ENCODE results near the gene USP40. TPM values are rescaled to one million over a fixed set of nuclear protein-coding genes. Genes with fewer than 3 reads are reported as not detected.

USP40 gene
- total and polyA plus RNA-seq, 2 of the 8 experiments (the other 6 are each of a cell fraction or from before 2014, with no cell fraction given), result 12.0 to 15.7 TPM

DNA sequence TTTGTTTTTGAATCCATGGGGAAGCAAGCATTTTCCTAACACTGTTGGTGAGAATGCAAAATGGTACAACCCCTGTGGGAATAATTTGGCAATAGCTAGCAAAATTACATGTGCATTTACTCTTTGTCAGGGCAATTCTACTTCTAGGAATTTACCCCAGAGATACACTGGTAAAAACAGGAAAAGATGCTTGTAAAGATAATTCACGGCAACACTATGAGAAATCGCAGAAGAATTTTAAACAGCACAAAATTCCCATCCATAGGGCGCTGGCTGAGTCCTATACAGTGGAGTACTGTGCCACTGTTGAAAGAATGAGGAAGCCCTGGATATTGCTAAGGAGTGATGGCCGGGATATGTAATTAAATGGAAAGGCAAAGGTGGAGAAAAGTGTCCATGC is 136.5 kb downstream of the USP40 start:
- no peak overlapping the region for H4K5ac ChIP-seq (ENCODE audit: insufficient read length, low read depth, low read length)
- H3K14ac ChIP-seq (ENCODE audit: insufficient read length), result no peak overlapping the region
- H3K79me2 ChIP-seq (ENCODE audit: control insufficient read depth in 1 of 2, insufficient read depth in 2 of 2, low read length in 2 of 2), result no peaks in the 10 kb centered on the region
- H4K91ac ChIP-seq (replicated peaks; ENCODE audit: insufficient read length, low read length), result no peak overlapping the region
- no peak overlapping the region for H2AK5ac ChIP-seq (ENCODE audit: low read depth, low read length)
- H2BK12ac ChIP-seq (ENCODE audit: low read depth, low read length), result no peak overlapping the region
- peaks cover 0 to 2% of the 10 kb centered on the region in 2 experiments for H4K20me1 ChIP-seq (replicated peaks in 1 of 2; ENCODE audit: control insufficient read depth in 1 of 2, insufficient read depth in 2 of 2, low read length in 2 of 2)
- H3K9me3 ChIP-seq (ENCODE audit: insufficient read depth in 2 of 2, low read depth in 1 of 2, low read length in 1 of 2), result peaks cover 0 to 2% of the 10 kb centered on the region in 2 experiments; a peak in 3 of 4 replicates
- H3K9ac ChIP-seq (replicated peaks in 1 of 4; ENCODE audit: extremely low read depth in 1 of 4, low read depth in 3 of 4, low read length in 3 of 4), result no peak overlapping the region
- no peak overlapping the region for H3K23ac ChIP-seq (ENCODE audit: insufficient read length)
- H3K4me3 ChIP-seq (ENCODE audit: extremely low read depth in 1 of 4, insufficient read depth in 2 of 4, low read depth in 3 of 4, low read length in 4 of 4), result no peak overlapping the region
- no peaks in the 10 kb centered on the region; the same call in 1 of the 2 replicates for H3K23me2 ChIP-seq (ENCODE audit: low read depth, low read length)
- no peak overlapping the region for H3K4ac ChIP-seq (replicated peaks; ENCODE audit: insufficient read length, low read depth, low read length)
- DNase-seq (ENCODE audit: low read depth in 1 of 2, low spot score in 2 of 2), result no peak
- H2BK15ac ChIP-seq (ENCODE audit: low read length), result no peak overlapping the region
- no peak overlapping the region for H2BK5ac ChIP-seq (ENCODE audit: low read depth, low read length)
- no peak overlapping the region for H3K27ac ChIP-seq (ENCODE audit: low read depth, low read length)
- no peak for FAIRE-seq
- H3K4me2 ChIP-seq (ENCODE audit: insufficient read depth in 1 of 2, low read depth in 2 of 2, low read length in 2 of 2), result no peak overlapping the region
- ChIA-PET POLR2A (ENCODE audit: partially characterized antibody) (no interaction called here), CTCF (ENCODE audit: partially characterized antibody) (interaction anchor here (1.3 kb wide), 1 partner anchor 18 kb away, joined by 5 read pairs; no protein-coding TSS in a partner anchor)
- peaks cover 4% of the 10 kb centered on the region for H3K79me1 ChIP-seq (ENCODE audit: low read depth, low read length)
- no peak overlapping the region for H2AFZ ChIP-seq (ENCODE audit: low read length)
- H3K18ac ChIP-seq (ENCODE audit: extremely low read depth, low read length), result no peak overlapping the region
- no peaks in the 10 kb centered on the region for H3K27me3 ChIP-seq (replicated peaks in 1 of 4; ENCODE audit: control insufficient read depth in 3 of 4, extremely low read depth in 1 of 4, insufficient read depth in 3 of 4, low read length in 3 of 4)
- H4K8ac ChIP-seq (ENCODE audit: extremely low read depth, insufficient read depth, low read length), result no peak overlapping the region
- no peak overlapping the region for H3K56ac ChIP-seq (replicated peaks; ENCODE audit: insufficient read length, low read depth, low read length)
- 0 out of 8 replicates have a peak, but pooled peaks cover 0 to 2% (median 0%) of the 10 kb centered on the region in 4 experiments for H3K36me3 ChIP-seq (ENCODE audit: control insufficient read depth in 2 of 4, insufficient read depth in 4 of 4, low read length in 3 of 4)
- no peak overlapping the region for H2BK20ac ChIP-seq (ENCODE audit: low read length)
- no peaks in the 10 kb centered on the region for H3K4me1 ChIP-seq (replicated peaks in 1 of 4; ENCODE audit: control insufficient read depth in 3 of 4, insufficient read depth in 4 of 4, low read length in 3 of 4)
- H2BK120ac ChIP-seq (replicated peaks; ENCODE audit: low read depth, low read length), result no peak overlapping the region
- WGBS, 2 experiments (ENCODE audit: extremely low coverage in 1 of 2, insufficient coverage in 1 of 2, insufficient read length in 1 of 2, insufficient replicate concordance in 2 of 2, low coverage in 1 of 2, low lambda C conversion rate in 2 of 2, missing lambda C conversion rate in 1 of 2), result 91% methylated on average over 4 of the region's 4 CpGs; no CpG with 5 or more reads in 1 of the 2 experiments
- TF ChIP-seq BACH1 (IDR thresholded peaks at IDR 0.05; ENCODE audit: low read length) (no peak), TEAD4 (IDR thresholded peaks at IDR 0.05; ENCODE audit: low read depth, low read length) (no peak), EP300 (IDR thresholded peaks at IDR 0.05; ENCODE audit: borderline replicate concordance in 1 of 2, low read depth in 2 of 2, low read length in 2 of 2) (no peak), CBX8 (IDR thresholded peaks at IDR 0.05; ENCODE audit: borderline replicate concordance, low read depth, low read length) (no peak), KDM1A (IDR thresholded peaks at IDR 0.05; ENCODE audit: borderline replicate concordance, low read length) (no peak), TAF1 (IDR thresholded peaks at IDR 0.05; ENCODE audit: low read depth, low read length) (no peak), ZNF274 (IDR thresholded peaks at IDR 0.05; ENCODE audit: borderline replicate concordance, extremely low read depth, low read length) (no peak), CBX5 (IDR thresholded peaks at IDR 0.05; ENCODE audit: low read depth, low read length) (no peak), RBBP5 (IDR thresholded peaks at IDR 0.05; ENCODE audit: borderline replicate concordance, low read depth, low read length) (no peak), FOSL1 (IDR thresholded peaks at IDR 0.05; ENCODE audit: insufficient read depth, low read depth, low read length) (no peak), SP2 (IDR thresholded peaks at IDR 0.05; ENCODE audit: low read length) (no peak)
- TF ChIP-seq, protein P1, sequence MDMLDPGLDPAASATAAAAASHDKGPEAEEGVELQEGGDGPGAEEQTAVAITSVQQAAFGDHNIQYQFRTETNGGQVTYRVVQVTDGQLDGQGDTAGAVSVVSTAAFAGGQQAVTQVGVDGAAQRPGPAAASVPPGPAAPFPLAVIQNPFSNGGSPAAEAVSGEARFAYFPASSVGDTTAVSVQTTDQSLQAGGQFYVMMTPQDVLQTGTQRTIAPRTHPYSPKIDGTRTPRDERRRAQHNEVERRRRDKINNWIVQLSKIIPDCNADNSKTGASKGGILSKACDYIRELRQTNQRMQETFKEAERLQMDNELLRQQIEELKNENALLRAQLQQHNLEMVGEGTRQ (IDR thresholded peaks at IDR 0.05; ENCODE audit: low read length), result no peak
- TF ChIP-seq, protein P2, sequence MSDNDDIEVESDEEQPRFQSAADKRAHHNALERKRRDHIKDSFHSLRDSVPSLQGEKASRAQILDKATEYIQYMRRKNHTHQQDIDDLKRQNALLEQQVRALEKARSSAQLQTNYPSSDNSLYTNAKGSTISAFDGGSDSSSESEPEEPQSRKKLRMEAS (IDR thresholded peaks at IDR 0.05), result no peak
